ENCODE measurements around the gene LRP1B. TPM values are rescaled to one million over a fixed set of nuclear protein-coding genes. Genes with fewer than 3 reads are reported as not detected.

The LRP1B gene
- total RNA-seq, 1 experiment from 2014 or later, result 0.52 TPM

- TF ChIP-seq ATF6 (CRISPR knock-in tag; IDR thresholded peaks at IDR 0.05) (no peak), NR2C2 (CRISPR knock-in tag; IDR thresholded peaks at IDR 0.05) (no peak), SMAD4 (CRISPR knock-in tag; IDR thresholded peaks at IDR 0.05) (no peak), ZNF396 (CRISPR knock-in tag; IDR thresholded peaks at IDR 0.05; ENCODE audit: borderline replicate concordance) (no peak), JAZF1 (CRISPR knock-in tag; IDR thresholded peaks at IDR 0.05) (no peak)
Measured at GRCh38 chr2:140295767-140296166, 1835.0 kb downstream of the LRP1B start (continued).

GRCh38 chr2:140288726-140289125 is 1842.1 kb downstream of the LRP1B start:
- H3K4me1 Mint-ChIP-seq, result no peaks in the 10 kb centered on the region
- no peaks in the 10 kb centered on the region for H3K27me3 Mint-ChIP-seq (ENCODE audit: low read depth)
- CTCF ChIA-PET, result no interaction called here
- H3K9me3 Mint-ChIP-seq, result peaks cover 4% of the 10 kb centered on the region
- no peak for ATAC-seq
- no peaks in the 10 kb centered on the region for H3K36me3 Mint-ChIP-seq
- POLR2A ChIA-PET, result no interaction called here
- H3K4me3 Mint-ChIP-seq, result no peak overlapping the region
- DNase-seq (ENCODE audit: low spot score), result no peak
- H3K27ac Mint-ChIP-seq, result no peak overlapping the region
- TF ChIP-seq ZNF317 (CRISPR knock-in tag; IDR thresholded peaks at IDR 0.05; ENCODE audit: borderline replicate concordance, low read depth) (no peak), MLX (CRISPR knock-in tag; IDR thresholded peaks at IDR 0.05) (no peak), ZNF423 (CRISPR knock-in tag; IDR thresholded peaks at IDR 0.05) (no peak), ATF3 (CRISPR knock-in tag; conservative IDR thresholded peaks at IDR 0.05) (no peak), JUN (CRISPR knock-in tag; IDR thresholded peaks at IDR 0.05) (no peak), USF2 (CRISPR knock-in tag; IDR thresholded peaks at IDR 0.05) (no peak), PRDM15 (CRISPR knock-in tag; IDR thresholded peaks at IDR 0.05) (no peak), JAZF1 (CRISPR knock-in tag; IDR thresholded peaks at IDR 0.05) (no peak), RELA (CRISPR knock-in tag; IDR thresholded peaks at IDR 0.05; ENCODE audit: borderline replicate concordance) (no peak), CDX4 (CRISPR knock-in tag; IDR thresholded peaks at IDR 0.05; ENCODE audit: borderline replicate concordance) (no peak), ZNF138 (CRISPR knock-in tag; conservative IDR thresholded peaks at IDR 0.05) (no peak)

GRCh38 chr2:140288213-140288612 is 1842.6 kb downstream of the LRP1B start:
- TF ChIP-seq NR2C2 (CRISPR knock-in tag; IDR thresholded peaks at IDR 0.05) (no peak), MYBL2 (CRISPR knock-in tag; IDR thresholded peaks at IDR 0.05) (no peak), ZSCAN18 (CRISPR knock-in tag; IDR thresholded peaks at IDR 0.05) (no peak), ZNF138 (CRISPR knock-in tag; conservative IDR thresholded peaks at IDR 0.05) (no peak), TCF7 (CRISPR knock-in tag; IDR thresholded peaks at IDR 0.05; ENCODE audit: low read depth) (no peak)
- H3K27ac Mint-ChIP-seq, result no peak overlapping the region
- no peak for ATAC-seq
- H3K4me3 Mint-ChIP-seq, result no peak overlapping the region
- no peak for DNase-seq (ENCODE audit: low spot score)
- CTCF ChIA-PET, result no interaction called here
- H3K9me3 Mint-ChIP-seq, result peaks cover 4% of the 10 kb centered on the region
- no peaks in the 10 kb centered on the region for H3K27me3 Mint-ChIP-seq (ENCODE audit: low read depth)
- H3K4me1 Mint-ChIP-seq, result no peaks in the 10 kb centered on the region
- POLR2A ChIA-PET, result no interaction called here
- no peaks in the 10 kb centered on the region for H3K36me3 Mint-ChIP-seq

Measured in WTC11 (cell line).